Measurements from ENCODE around the gene TOX3.

GRCh38 chr16:52556083-52556482 is 9.1 kb upstream of the TOX3 start:
- TF ChIP-seq POU2F2 (IDR thresholded peaks at IDR 0.05; ENCODE audit: low read depth, low read length) = no peak
- TF ChIP-seq POLR2A (IDR thresholded peaks at IDR 0.05; ENCODE audit: low read depth, low read length) = no peak
- TF ChIP-seq SPI1 (IDR thresholded peaks at IDR 0.05; ENCODE audit: low read depth, low read length) = no peak
- TF ChIP-seq TAF1 (IDR thresholded peaks at IDR 0.05; ENCODE audit: low read depth, low read length) = no peak
- TF ChIP-seq POLR2AphosphoS5 (IDR thresholded peaks at IDR 0.05; ENCODE audit: low read depth, low read length) = no peak

All from GM12891 (cell line).